Epithelial cell of proximal tubule (primary cell): ENCODE results near the gene SLC15A1. TPM values are rescaled to one million over a fixed set of nuclear protein-coding genes. Genes with fewer than 3 reads are reported as not detected.

Source experiments
- DNase-seq: peaks from one replicate; pipeline ENCODE4 v3.0.0-alpha.2; 2011; ENCODE audit warnings: low read depth
- H3K4me3 ChIP-seq: 2 replicates; pipeline ENCODE4 v1.5.1; 2011; ENCODE audit warnings: low read depth, mild to moderate bottlenecking, low read length
- total RNA-seq: library from RNA; depleted of rRNA; stranded (reverse); fragments of >200 nt; gene quantifications from 2 replicates; pipeline ENCODE4 v1.2.3, GENCODE V29; 2015
- TF ChIP-seq, protein P1 (sequence below): conservative IDR thresholded peaks from 2 replicates; pipeline ENCODE4 v1.5.1; 2012; ENCODE audit warnings: low read depth, mild to moderate bottlenecking, low read length

Gene SLC15A1
- total RNA-seq, 1 donor from 2014 or later = 4.6 TPM

DNA sequence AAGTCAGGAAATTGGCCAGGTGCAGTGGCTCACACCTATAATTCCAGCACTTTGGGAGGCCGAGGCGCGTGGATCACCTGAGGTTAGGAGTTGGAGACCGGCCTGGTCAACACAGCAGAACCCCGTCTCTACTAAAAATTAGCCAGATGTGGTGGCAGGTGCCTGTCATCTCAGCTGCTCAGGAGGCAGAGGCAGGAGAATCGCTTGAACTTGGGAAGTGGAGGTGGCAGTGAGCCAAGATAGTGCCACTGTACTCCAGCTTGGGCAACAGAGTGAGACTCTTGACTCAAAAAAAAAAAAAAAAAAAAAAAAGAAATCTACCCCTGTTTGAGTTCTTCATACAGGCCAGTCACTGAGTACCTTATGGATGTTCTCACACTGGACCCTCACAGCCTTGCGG, 42.0 kb downstream of the SLC15A1 start:
- no peak overlapping the region for H3K4me3 ChIP-seq
- TF ChIP-seq, protein P1, sequence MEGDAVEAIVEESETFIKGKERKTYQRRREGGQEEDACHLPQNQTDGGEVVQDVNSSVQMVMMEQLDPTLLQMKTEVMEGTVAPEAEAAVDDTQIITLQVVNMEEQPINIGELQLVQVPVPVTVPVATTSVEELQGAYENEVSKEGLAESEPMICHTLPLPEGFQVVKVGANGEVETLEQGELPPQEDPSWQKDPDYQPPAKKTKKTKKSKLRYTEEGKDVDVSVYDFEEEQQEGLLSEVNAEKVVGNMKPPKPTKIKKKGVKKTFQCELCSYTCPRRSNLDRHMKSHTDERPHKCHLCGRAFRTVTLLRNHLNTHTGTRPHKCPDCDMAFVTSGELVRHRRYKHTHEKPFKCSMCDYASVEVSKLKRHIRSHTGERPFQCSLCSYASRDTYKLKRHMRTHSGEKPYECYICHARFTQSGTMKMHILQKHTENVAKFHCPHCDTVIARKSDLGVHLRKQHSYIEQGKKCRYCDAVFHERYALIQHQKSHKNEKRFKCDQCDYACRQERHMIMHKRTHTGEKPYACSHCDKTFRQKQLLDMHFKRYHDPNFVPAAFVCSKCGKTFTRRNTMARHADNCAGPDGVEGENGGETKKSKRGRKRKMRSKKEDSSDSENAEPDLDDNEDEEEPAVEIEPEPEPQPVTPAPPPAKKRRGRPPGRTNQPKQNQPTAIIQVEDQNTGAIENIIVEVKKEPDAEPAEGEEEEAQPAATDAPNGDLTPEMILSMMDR = no peak
- no peak for DNase-seq

DNA sequence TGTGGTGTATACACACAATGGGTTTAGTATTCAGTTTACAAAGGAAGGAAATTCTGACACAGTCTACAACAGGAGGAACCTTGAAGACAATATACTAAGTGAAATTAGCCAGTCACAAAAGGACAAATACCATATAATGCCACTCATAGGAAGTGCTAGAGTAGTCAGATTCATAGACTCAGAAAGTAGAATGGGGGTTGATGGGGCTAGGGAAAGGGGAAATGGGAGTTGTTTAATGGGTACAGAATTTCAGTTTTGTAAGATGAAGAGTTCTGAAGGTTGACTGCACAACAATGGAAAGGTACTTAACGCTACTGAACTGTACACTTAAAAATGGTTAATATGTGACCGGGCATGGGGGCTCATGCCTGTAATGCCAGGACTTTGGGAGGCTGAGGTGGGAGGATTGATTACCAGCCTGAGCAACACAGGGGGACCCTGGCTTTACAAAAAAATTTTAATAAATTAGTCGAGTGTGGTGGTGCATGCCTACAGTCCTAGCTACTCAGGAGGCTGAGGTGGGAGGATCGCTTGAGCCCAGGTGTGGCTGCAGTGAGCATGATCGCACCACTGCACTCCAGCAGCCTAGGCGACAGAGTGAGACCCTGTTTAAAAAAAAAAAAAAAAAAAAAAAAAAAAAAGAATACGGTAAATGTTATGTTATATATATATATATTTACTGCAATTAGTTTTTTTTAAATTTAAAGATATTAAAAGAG, 45.0 kb downstream of the SLC15A1 start:
- H3K4me3 ChIP-seq = no peak overlapping the region
- TF ChIP-seq, protein P1 = no peak
- DNase-seq = no peak

DNA sequence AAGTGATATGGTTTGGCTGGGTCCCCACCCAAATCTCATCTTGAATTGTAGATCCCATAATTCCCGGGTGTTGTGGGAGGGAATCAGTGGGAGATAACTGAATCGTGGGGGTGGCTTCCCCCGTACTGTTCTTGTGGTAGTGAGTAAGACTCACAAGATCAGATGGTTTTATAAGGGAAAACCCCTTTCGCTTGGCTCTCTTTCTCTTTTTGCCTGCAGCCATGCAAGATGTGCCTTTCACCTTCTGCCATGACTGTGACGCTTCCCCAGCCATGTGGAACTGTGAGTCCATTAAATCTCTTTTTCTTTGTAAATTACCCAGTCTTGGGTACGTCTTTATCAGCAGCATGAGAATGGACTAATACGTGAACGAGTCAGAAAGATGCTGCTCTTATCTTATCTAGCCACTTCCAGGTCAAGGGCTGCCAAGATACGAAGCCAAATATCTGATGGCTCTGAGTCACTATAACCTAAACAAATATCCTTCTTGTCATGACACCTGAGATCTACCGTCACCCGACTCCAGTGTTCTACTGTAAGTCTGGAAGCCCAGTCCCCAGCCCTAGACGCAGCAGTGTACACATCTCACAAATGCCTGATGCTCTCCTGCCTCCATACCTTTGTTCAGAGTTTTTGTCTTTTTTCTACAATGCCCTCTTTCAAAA, 45.9 kb downstream of the SLC15A1 start:
- TF ChIP-seq, protein P1 = no peak
- peak; percentile 72 for DNase-seq
- no peak overlapping the region for H3K4me3 ChIP-seq

GRCh38 chr13:98697791-98698190, 54.7 kb downstream of the SLC15A1 start:
- TF ChIP-seq, protein P1 = no peak
- no peak overlapping the region for H3K4me3 ChIP-seq
- no peak for DNase-seq

DNA sequence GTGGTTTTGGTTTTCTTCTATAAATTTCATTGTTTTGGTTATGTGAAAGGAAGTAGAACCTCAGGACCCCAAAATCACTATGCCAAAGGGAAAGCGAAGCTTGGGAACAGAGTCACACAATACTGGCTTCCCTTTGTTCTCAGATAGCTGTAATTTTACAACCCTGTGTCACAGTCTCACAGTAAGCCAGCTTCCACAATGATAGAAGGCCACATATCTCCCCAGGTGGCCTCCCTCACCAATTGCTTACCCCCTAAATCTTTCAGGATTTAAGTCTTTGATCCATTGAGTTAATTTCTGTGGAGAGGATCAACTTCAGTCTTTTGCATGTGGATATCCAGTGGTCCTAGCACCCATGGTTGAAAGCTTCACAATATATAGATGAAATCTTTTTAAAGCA, 58.7 kb downstream of the SLC15A1 start:
- no peak overlapping the region for H3K4me3 ChIP-seq
- TF ChIP-seq, protein P1 = no peak
- DNase-seq = no peak

GRCh38 chr13:98691360-98691759, 61.1 kb downstream of the SLC15A1 start:
- DNase-seq = no peak
- no peak overlapping the region for H3K4me3 ChIP-seq
- TF ChIP-seq, protein P1 = no peak
